GOT3 (cell line): ENCODE results near the gene PLEKHH2.
"Not testable (repeated sequence)": the region's sequence is repeated elsewhere in the genome, so short reads cannot be mapped to it uniquely, and the experiment has no call there.

Experiments used
- DNase-seq: peaks from one replicate; lab custom pipeline; 2025; ENCODE audit warnings: mixed read lengths; lab: John Stamatoyannopoulos, UW

The PLEKHH2 gene

DNA sequence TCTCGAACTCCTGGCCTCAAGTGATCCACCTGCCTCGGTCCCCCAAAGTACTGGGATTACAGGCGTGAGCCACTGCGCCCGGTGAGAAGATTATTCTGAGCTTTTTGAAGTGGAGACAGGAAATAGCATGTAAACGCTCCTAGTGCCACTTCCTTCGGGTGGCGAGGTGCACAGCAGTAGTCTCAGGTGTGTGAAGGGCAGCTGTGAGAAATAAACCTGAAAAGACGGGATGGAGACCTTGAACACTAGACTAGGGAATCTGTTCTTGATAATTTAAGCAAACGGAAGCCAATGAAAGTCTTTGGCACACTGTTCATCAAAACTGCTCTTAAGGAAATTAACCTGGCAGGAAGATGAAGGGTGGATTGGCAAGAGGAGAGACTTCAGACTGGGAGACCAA lies 439 bp upstream of the PLEKHH2 start:
- no peak for DNase-seq

- DNase-seq, result no peak
Observed at GRCh38 chr2:43642363-43642762, 5.3 kb downstream of the PLEKHH2 start.

DNA sequence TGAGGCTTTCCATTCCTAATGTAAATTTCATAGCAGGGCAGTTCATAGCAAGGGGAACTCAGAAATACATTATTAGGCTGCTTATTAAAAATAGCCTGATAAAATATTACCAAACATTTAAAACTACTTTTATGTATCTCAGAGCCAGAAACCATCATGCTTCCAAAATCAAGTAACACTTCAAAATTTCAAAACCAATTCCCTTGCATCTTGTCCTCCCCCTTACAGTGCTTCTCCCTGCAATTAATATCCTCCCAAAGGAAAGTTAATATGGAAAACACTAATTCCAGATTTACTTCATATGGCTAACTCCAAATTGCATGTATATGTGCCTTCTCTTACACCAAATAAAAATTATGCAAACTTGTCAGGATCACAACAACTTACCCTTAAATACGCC lies 6.6 kb downstream of the PLEKHH2 start:
- DNase-seq, result no peak

GRCh38 chr2:43648994-43649701 lies 12.1 kb downstream of the PLEKHH2 start:
- DNase-seq, result no peak

GRCh38 chr2:43653506-43653905 lies 16.4 kb downstream of the PLEKHH2 start:
- DNase-seq, result no peak

DNA sequence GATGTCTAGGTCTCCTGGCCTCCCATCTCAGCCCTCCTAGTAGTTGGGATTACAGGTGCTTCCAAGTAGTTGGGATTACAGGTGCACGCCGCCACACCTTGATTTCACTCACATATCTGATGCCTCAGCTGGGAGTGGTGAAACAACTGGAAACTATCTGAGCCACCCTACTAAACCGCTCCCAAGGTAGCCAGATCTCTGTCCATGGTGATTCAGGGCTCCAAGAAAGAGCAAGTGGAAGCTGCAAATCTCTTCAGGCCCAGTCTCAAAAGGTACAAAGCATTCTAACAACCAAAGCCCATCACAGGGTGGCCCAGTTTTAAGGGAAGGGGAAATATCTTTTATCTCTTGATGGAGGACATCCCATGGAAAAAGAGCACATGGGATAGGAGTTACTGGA lies 20.2 kb downstream of the PLEKHH2 start:
- no peak for DNase-seq

DNA sequence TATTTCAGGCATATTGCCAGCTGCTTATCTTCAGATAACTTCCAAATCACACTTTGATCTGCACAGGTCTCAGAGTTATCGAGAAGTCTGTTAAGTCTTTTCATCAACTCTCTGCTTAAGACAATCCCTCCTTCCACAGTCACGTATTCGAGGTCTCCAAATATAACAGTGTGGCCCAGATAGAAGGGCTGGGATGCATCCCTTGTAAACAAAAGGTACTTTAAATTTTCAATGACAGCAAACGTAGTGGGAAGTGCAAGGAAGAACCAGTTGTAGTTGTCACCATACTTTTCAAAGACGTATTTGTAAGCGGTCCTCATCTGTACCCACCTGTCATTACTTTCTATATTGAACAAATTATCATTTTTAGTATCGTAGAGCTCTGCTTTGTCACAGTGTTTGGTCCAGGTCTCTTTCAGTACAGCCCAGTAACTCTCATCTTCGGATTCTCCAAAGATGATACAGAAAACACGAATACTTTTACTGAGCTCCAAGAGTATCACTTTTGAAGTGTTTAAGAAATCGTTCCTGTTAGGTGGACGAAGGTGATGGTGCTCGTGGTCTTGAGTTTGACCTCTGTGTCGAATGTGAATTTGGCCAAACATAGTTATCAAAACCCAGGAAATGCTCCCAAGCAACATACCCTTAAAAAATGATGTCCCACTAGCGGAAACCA lies 38.7 kb downstream of the PLEKHH2 start:
- no peak for DNase-seq

DNA sequence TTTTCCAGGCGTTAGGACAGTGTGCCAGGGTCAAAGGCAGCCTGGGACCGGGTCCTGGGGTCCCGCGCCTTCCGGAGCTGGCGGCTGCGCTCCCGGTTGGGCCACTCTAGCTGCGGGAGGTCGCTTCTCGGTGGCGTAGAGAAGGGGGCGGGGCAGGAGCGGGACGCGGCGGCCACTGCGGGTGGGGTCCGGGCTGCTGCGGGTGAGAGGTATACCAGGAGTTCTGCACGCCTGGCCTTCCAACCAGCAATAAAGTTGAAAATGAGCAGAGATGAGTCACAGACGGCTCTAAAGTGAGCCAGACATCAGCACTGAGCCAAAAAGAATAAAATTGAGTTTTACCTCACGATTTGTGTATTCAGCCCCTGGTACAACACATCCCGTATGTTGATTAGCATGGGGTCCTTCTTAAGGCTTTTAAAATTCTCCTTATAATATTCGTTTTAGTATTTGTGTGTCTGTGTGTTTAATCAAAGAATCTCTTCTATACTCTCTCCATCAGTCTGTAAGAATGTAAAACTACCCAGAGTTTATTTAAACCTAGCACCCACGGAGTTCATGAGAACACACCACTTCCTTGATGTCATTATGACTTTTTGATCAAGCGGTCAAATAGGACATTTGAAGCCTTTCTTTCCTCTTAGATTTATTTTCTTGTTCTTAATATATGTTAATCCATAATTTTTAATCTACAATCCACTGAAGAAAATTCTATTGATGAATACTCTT lies 39.4 kb downstream of the PLEKHH2 start, which contains the start of gene C1GALT1C1L:
TSS of gene C1GALT1C1L (minus strand) at position 108 of the 729 bp plus-strand sequence. CDS start at position 1, 107 bp downstream.
- DNase-seq, result no peak

- DNase-seq, result not testable (repeated sequence)
Observed at GRCh38 chr2:43677783-43678182, 40.7 kb downstream of the PLEKHH2 start.

- no peak for DNase-seq
Observed at GRCh38 chr2:43685357-43685756, 48.3 kb downstream of the PLEKHH2 start.

GRCh38 chr2:43689999-43690398 lies 52.9 kb downstream of the PLEKHH2 start:
- DNase-seq, result no peak

GRCh38 chr2:43692428-43692994 lies 55.5 kb downstream of the PLEKHH2 start:
- DNase-seq, result no peak

DNA sequence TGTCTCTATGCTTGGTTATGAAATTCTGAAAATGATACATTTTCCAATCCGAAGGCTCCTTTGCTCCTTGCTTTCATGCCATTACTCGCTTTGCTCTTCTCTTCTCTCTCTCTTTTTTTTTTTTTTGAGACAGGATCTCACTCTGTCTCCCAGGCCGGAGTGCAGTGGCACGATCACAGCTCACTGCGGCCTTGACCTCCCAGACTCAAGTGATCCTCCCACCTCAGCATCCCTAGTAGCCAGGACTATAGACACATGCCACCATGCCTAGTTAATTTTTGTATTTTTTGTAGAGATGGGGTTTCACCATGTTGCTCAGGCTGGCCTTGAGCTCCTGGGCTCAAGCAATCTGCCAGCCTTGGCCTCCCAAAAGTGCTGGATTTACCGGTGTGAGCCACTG lies 61.1 kb downstream of the PLEKHH2 start:
- DNase-seq, result not testable (repeated sequence)

- DNase-seq, result no peak
Observed at GRCh38 chr2:43699761-43700160, 62.7 kb downstream of the PLEKHH2 start.

GRCh38 chr2:43701111-43701510 lies 64.1 kb downstream of the PLEKHH2 start:
- no peak for DNase-seq

DNA sequence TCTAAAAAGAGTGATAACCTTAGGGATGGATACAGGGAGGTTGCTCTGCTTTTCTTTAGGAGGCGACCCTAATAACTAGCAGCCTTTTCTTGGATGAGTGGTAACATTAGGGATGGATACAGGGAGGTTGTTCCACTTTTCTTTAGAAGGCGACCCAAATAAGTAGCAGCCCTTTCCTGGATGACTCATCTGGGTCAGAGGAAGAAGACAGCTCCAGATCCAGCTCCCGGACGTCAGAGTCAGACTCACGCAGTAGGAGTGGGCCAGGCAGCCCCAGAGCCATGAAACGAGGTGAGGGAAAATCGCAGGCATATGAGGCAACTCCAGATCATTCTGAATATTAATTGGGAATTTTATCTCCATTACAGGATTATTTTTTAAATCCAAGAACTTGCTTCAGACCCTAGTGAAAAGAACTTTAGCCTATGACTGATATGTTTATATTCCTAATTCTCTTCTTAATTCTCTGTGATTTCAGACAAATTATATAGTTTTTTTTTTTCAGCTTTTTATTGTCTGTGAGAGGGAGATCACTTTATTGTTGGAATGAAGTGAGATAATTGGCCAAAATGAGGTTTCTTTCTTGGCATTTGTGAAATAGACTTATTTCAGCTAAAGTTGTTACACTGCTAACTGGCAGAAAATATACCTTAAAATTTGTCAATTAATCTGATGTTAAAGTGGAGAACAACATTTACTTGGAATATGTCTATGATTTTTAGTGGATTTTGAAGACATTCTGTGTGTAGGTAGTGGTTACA lies 70.4 kb downstream of the PLEKHH2 start:
- DNase-seq, result no peak

- DNase-seq, result no peak
Observed at GRCh38 chr2:43708178-43708577, 71.1 kb downstream of the PLEKHH2 start.

GRCh38 chr2:43708891-43709290 lies 71.8 kb downstream of the PLEKHH2 start:
- no peak for DNase-seq

DNA sequence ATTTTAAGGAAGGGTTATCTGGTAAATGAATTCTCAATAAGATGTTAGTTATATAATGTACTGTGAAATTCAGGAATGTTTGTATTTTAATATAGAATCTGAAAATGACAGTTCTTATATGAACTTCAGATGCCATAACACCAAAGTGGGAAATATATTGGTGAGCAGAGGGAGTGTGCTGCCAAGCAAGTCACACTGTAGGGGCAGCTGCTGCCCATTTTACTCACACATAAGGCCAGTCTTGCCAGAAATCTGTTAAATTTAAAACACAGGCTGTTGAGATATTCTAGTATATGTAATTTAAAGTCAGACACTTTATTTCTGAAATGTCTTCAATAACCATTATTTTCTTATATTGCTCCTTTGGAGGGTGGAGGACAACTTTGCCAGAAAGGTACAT lies 73.8 kb downstream of the PLEKHH2 start:
- DNase-seq, result no peak

GRCh38 chr2:43714164-43714563 lies 77.1 kb downstream of the PLEKHH2 start:
- DNase-seq, result no peak

GRCh38 chr2:43715300-43716098 lies 78.4 kb downstream of the PLEKHH2 start:
- DNase-seq, result no peak
